ENCODE data around the gene HPN.
A peak's percentile ranks its signal among the peaks of the same experiment; 100 is the strongest.
"Not testable (repeated sequence)": the region's sequence is repeated elsewhere in the genome, so short reads cannot be mapped to it uniquely, and the experiment has no call there.

The HPN gene

GRCh38 chr19:35044317-35045117 lies 3.0 kb downstream of the HPN start:
- DNase-seq = peak; percentile 89

- no peak for DNase-seq
Measured at GRCh38 chr19:35045667-35046300, 4.3 kb downstream of the HPN start.

DNA sequence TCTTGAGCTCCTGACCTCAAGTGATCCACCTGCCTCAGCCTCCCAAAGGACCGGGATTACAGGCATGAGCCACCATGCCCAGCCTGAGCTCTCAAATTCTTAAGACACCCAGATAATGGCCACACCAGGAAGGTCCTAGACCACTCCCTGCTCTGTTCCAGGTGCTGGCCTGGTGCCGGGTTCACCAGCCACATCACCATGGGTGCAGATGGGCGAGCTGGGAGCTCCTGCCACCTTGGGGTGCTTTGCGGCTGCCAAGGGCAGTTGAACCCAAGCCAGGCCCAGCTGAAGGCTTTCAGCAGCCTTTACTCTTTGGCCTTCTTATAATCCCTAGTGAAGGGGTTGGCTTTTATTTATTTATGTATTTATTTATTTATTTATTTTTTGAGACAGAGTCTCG lies 4.9 kb downstream of the HPN start:
- DNase-seq = no peak

DNA sequence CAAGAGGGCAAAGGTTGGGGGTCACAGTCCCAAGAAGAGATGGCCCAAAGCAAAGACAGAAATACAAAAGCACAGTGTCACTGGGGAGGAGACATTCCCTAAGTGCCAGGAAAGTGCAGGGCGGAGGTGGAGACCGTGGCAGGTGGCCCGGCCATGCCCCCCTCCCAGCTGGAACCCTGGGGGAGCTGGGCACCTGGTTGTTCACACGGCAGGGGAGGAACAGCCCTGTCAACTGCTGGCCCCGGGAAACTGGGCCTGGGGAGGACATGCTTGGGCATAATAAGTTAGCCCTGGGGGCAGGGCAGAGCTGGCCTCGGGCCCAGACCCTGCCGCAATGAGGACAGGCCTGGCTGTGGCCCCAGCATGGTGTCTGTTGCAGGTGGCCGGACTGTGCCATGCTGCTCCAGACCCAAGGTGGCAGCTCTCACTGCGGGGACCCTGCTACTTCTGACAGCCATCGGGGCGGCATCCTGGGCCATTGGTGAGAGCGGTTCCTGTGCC lies 7.4 kb downstream of the HPN start:
- DNase-seq = no peak

DNA sequence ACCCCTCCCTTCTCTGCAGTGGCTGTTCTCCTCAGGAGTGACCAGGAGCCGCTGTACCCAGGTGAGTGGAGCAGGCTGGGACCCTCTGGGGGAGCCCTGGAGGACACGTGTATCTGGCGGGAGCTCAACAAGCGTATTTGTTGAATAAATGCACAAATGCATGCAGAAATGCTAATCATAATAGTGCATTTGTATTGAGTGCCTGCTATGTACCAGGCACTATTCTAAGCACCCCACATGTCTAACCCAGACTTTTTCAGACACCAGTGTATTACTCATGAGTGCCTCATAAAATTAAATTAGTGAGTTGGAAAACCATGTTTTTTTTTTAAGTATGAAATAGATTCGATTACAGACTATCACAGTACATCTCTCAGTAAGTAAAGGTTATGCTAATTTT lies 7.9 kb downstream of the HPN start:
- DNase-seq = no peak

GRCh38 chr19:35050662-35051061 lies 9.1 kb downstream of the HPN start:
- DNase-seq = not testable (repeated sequence)

- DNase-seq = not testable (repeated sequence)
Measured at GRCh38 chr19:35051268-35051667, 9.7 kb downstream of the HPN start.

DNA sequence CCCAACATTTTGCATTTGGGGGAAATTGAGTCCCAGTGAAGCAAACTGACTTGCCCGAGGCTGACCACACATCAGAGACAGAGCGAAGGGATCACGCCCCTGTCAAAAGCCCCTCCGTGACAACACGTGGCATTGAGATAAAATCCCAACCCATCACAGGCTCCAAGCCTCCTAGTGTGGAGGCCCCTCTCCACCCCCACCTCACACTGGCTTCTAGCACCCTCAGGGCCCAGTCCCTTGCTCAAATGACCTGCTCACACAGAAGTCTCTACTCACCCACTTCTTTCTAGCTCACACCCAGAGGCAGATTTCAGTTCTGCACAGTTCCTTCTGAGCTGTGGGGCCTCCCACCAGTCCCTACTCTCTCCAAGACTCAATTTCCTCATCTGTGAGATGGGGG lies 10.3 kb downstream of the HPN start:
- no peak for DNase-seq

DNA sequence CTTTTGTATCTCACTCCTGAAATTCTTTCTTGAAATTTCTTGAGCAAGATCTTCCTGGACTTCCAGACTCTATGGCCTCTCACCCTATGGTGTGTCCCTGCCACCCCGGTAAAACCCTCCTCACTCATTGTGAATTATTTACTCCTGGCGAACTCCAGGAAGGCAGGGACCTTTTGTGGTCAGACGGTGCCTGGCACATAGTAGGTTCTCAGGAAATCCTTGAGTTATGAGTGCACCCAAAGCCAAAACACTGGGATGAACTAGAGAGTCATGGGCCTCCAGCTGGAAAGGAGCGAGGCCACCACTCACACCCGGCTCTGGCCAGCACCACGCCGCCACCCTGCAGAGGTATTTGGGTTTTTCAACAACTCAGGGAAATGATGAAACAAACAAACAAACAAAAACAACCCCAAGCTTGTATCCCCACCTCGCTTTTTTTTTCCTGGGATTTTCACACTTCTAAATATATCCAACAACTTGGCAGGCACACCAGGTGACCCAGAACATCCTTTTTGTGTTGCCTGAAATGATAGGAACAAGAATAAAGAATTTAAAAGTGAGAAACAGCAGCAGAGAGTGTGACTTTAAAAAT lies 11.2 kb downstream of the HPN start:
- no peak for DNase-seq

- DNase-seq = no peak
Measured at GRCh38 chr19:35053667-35054293, 12.3 kb downstream of the HPN start.

GRCh38 chr19:35054626-35055025 lies 13.1 kb downstream of the HPN start:
- no peak for DNase-seq

DNA sequence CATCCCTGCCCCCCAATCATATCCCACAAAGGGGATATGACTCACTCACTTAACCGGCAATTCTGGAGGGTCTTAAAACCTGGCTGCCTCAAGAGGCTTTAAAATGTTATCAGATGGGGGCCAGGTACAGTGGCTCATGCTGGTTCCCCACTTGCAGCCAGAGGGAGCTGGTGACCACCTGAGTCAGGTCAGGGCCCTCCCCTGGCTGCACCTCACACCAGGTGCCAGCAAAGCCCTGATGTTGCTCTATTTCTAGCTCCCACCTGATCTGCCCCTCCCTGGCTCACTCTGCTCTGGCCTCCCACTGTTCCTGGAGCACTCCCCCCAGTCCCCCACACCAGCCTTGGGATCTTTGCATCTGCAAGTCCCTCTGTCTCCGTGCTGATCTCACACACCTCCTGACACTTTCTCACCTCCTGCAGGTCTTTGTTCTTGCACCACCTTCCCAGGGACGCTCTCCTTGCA lies 14.2 kb downstream of the HPN start:
- no peak for DNase-seq

- DNase-seq = no peak
Measured at GRCh38 chr19:35056513-35057063, 15.1 kb downstream of the HPN start.

DNA sequence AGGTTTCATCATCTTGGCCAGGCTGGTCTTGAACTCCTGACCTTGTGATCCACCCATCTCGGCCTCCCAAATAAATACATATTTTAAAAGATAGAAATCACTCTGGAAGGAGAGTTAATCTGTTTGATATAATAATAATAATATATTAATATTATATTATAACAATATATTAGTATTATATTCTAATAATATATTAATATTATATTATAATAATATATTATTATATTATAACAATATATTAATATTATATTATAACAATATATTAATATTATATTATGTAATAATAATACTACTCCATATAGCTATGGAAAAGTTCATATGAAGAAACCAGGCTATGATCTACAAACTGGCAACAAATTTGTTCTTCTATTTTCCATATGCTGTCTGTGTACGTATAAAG lies 16.8 kb downstream of the HPN start:
- no peak for DNase-seq

GRCh38 chr19:35059006-35059798 lies 17.7 kb downstream of the HPN start:
- no peak for DNase-seq

- no peak for DNase-seq
Measured at GRCh38 chr19:35059799-35060091, 18.2 kb downstream of the HPN start.

DNA sequence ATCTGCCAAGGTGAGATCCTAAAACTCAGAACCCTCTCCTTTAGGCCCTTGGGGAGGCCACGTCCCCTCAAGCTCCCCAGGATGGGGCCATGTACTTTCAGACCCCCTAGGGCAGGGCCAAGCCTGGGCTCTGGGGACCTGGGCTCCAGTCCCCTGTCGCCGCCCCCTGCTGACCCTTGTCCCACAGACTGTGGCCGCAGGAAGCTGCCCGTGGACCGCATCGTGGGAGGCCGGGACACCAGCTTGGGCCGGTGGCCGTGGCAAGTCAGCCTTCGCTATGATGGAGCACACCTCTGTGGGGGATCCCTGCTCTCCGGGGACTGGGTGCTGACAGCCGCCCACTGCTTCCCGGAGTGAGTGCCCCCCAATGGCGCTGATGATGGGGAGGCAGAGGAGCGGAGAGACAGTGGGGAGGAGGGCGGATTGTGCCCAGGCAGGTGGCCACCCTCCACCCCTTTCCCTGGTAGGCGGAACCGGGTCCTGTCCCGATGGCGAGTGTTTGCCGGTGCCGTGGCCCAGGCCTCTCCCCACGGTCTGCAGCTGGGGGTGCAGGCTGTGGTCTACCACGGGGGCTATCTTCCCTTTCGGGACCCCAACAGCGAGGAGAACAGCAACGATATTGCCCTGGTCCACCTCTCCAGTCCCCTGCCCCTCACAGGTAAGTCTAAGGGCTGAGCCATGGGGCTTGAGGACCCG lies 18.8 kb downstream of the HPN start:
- no peak for DNase-seq

- DNase-seq = no peak
Measured at GRCh38 chr19:35061583-35062373, 20.3 kb downstream of the HPN start.

GRCh38 chr19:35062942-35063341 lies 21.4 kb downstream of the HPN start:
- no peak for DNase-seq

DNA sequence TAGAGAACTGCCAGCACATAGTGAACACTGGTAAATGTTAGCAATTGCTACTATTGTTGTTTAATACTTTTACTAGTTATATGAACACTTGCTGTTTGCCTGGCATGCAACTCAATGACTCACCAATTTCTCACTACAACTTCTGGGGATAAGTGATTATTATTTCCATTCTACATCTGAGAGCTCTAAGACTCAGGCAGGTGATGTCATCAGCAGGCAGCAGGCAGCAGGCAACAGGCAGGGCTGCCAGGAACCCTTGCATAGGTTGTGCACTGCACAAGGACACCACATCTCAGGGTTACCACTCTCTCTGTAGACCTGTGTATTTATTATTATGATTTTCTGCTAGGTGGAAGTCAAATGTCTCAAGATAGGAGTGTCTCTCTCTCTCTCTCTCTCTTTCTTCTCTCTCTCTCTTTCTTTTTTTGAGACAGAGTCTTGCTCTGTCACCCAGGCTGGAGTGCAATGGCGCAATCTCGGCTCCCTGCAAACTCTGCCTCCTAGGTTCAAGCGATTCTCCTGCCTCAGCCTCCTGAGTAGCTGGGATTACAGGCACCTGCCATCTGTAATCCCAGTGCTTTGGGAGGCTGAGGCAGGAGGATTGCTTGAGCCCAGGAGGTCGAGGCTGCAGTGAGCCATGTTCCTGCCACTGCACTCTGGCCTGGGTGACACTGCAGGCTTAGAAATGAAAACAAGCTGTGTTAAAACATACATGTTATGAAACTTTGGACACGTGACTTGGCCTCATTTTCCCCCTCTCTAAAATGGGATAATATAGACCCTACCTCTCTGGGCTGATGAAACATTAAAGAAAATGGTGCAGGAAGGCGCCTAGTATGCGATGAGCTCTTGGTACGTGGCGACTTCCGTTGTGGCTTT lies 22.7 kb downstream of the HPN start:
- DNase-seq = no peak

All from retina (tissue), 1 donor.